Activated gamma-delta T cell treated with Interleukin-2 at 50 U/mL for 16 hours (primary cell): ENCODE results near the gene BIRC2.

Experiments
- DNase-seq: peaks from one replicate; pipeline ENCODE4 v3.0.0-alpha.2; 2020

The BIRC2 gene

GRCh38 chr11:102377891-102378290 lies 30.9 kb downstream of the BIRC2 start:
- DNase-seq, result no peak

- DNase-seq, result no peak
Observed at GRCh38 chr11:102378818-102379217, 31.8 kb downstream of the BIRC2 start.

GRCh38 chr11:102382384-102382783 lies 35.4 kb downstream of the BIRC2 start:
- DNase-seq, result no peak

GRCh38 chr11:102383839-102384238 lies 36.8 kb downstream of the BIRC2 start:
- no peak for DNase-seq

GRCh38 chr11:102384419-102385079 lies 37.5 kb downstream of the BIRC2 start:
- no peak for DNase-seq

GRCh38 chr11:102385085-102386007 lies 38.3 kb downstream of the BIRC2 start:
- no peak for DNase-seq

- no peak for DNase-seq
Observed at GRCh38 chr11:102386136-102386734, 39.2 kb downstream of the BIRC2 start.

GRCh38 chr11:102387043-102387781 lies 40.2 kb downstream of the BIRC2 start:
- no peak for DNase-seq

- no peak for DNase-seq
Observed at GRCh38 chr11:102389253-102389652, 42.2 kb downstream of the BIRC2 start.

GRCh38 chr11:102390667-102391465 lies 43.9 kb downstream of the BIRC2 start:
- DNase-seq, result peak; percentile 42

GRCh38 chr11:102391549-102392237 lies 44.7 kb downstream of the BIRC2 start:
- DNase-seq, result no peak

- DNase-seq, result no peak
Observed at GRCh38 chr11:102393272-102393730, 46.3 kb downstream of the BIRC2 start.

GRCh38 chr11:102395720-102396393 lies 48.8 kb downstream of the BIRC2 start:
- DNase-seq, result no peak

GRCh38 chr11:102396708-102397563 lies 49.9 kb downstream of the BIRC2 start:
- no peak for DNase-seq

- DNase-seq, result no peak
Observed at GRCh38 chr11:102398297-102398696, 51.3 kb downstream of the BIRC2 start.

- no peak for DNase-seq
Observed at GRCh38 chr11:102399189-102399588, 52.2 kb downstream of the BIRC2 start.

GRCh38 chr11:102400603-102401002 lies 53.6 kb downstream of the BIRC2 start:
- DNase-seq, result no peak

- DNase-seq, result no peak
Observed at GRCh38 chr11:102401905-102402304, 54.9 kb downstream of the BIRC2 start.

- no peak for DNase-seq
Observed at GRCh38 chr11:102402548-102402947, 55.5 kb downstream of the BIRC2 start.

GRCh38 chr11:102405501-102405900 lies 58.5 kb downstream of the BIRC2 start:
- no peak for DNase-seq
